Fibroblast of lung (primary cell): Measurements from ENCODE around the gene TOP1. TPM values are rescaled to one million over a fixed set of nuclear protein-coding genes. Genes with fewer than 3 reads are reported as not detected.

Experiments
- DNase-seq, 2 donors: peaks; one replicate each; pipeline versions ENCODE4 v3.0.0 to v3.0.0-alpha.2; 2010; ENCODE audit warnings: low read depth in 2 of 2
- H2AFZ ChIP-seq: 2 replicates; pipeline ENCODE4 v1.5.1; 2012; ENCODE audit warnings: low read length, control low read depth, inconsistent platforms
- H3K27ac ChIP-seq: 2 replicates; pipeline ENCODE4 v1.5.1; 2011; ENCODE audit warnings: low read length, control low read depth; ENCODE audit not compliant: insufficient read depth
- H3K27me3 ChIP-seq: 2 replicates; pipeline ENCODE4 v1.5.1; 2011; ENCODE audit warnings: mild to moderate bottlenecking, low read length; ENCODE audit not compliant: control insufficient read depth, insufficient read depth
- H3K36me3 ChIP-seq: 2 replicates; pipeline ENCODE4 v1.5.1; 2011; ENCODE audit warnings: low read length; ENCODE audit not compliant: control insufficient read depth, insufficient read depth
- H3K4me1 ChIP-seq: 2 replicates; pipeline ENCODE4 v1.5.1; 2011; ENCODE audit warnings: low read length; ENCODE audit not compliant: control insufficient read depth, insufficient read depth; ENCODE audit errors: extremely low read depth
- H3K4me2 ChIP-seq: 2 replicates; pipeline ENCODE4 v1.5.1; 2011; ENCODE audit warnings: low read length, control low read depth; ENCODE audit not compliant: insufficient read depth; ENCODE audit errors: extremely low read depth
- H3K4me3 ChIP-seq, 4 experiments: fragments of 200-600 bp in 1 of 4; sonication (generic) in 1 of 4; replicated peaks in 1 of 4; 2 replicates each; pipeline ENCODE4 v1.5.1; 2011 to 2016; ENCODE audit warnings: low read length in 4 of 4, low read depth in 3 of 4, mild to moderate bottlenecking in 3 of 4, control low read depth in 2 of 4, inconsistent platforms in 1 of 4, mixed read lengths in 1 of 4; ENCODE audit not compliant: insufficient read depth in 1 of 4; ENCODE audit errors: control extremely low read depth in 1 of 4
- H3K79me2 ChIP-seq: 2 replicates; pipeline ENCODE4 v1.5.1; 2012; ENCODE audit warnings: mild to moderate bottlenecking, low read length, inconsistent platforms; ENCODE audit not compliant: control insufficient read depth, insufficient read depth
- H3K9ac ChIP-seq: 2 replicates; pipeline ENCODE4 v1.5.1; 2011; ENCODE audit warnings: mild to moderate bottlenecking, low read length, control low read depth; ENCODE audit not compliant: insufficient read depth
- H3K9me3 ChIP-seq: 2 replicates; pipeline ENCODE4 v1.5.1; 2012; ENCODE audit warnings: low read depth, low read length; ENCODE audit not compliant: control insufficient read depth, insufficient read depth
- H4K20me1 ChIP-seq: 2 replicates; pipeline ENCODE4 v1.5.1; 2011; ENCODE audit warnings: low read length; ENCODE audit not compliant: control insufficient read depth, insufficient read depth; ENCODE audit errors: extremely low read depth
- CTCF ChIP-seq, 2 donors: IDR thresholded peaks in 1 of 2; conservative IDR thresholded peaks in 1 of 2; 1 replicate in 1 of 2; 2 replicates in 1 of 2; pipeline ENCODE4 v1.5.1; 2011 to 2012; ENCODE audit warnings: low read length in 2 of 2, control low read depth in 1 of 2, inconsistent platforms in 1 of 2, low read depth in 1 of 2, mild to moderate bottlenecking in 1 of 2
- EZH2 ChIP-seq: IDR thresholded peaks from 2 replicates; pipeline ENCODE4 v1.5.1; 2012; ENCODE audit warnings: low read length, control low read depth, mild to moderate bottlenecking; ENCODE audit errors: missing control alignments
- polyA plus RNA-seq, 2 donors: library from polyadenylated mRNA; depleted of rRNA in 1 of 2; stranded (reverse) in 1 of 2; unstranded in 1 of 2; fragments of >200 nt; gene quantifications; 2 replicates each; pipeline ENCODE4 v1.2.1, GENCODE V29; 2011 to 2012; ENCODE audit warnings: missing spikeins in 1 of 2
- total RNA-seq: library from RNA; depleted of rRNA; stranded (reverse); fragments of >200 nt; gene quantifications from 2 replicates; pipeline ENCODE4 v1.2.1, GENCODE V29; 2014

TOP1 gene
- total and polyA plus RNA-seq, 2 donors (not counting 1 experiment from before 2014, with no cell fraction given): 18.4 to 35.3 TPM

DNA sequence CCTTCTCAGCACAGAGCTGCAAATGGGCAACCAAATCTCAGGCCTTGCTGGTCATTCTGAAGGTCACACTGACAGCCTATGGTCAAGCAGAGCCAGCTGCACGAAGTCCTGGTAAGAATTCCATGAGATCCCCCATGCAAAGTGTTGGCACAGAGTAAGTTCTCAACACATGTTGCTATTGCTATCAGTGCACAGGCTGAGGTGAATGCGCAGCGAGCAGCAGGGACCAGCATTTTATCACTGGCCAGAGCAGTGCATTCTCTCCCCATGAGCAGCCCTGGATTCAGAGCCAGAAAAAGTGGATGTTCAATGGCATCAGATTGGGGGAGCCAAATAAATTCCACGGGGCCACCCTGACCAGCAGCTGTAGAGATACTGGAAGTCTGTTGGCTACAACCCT lies 44.1 kb upstream of the TOP1 start:
- no peak overlapping the region for H3K4me2 ChIP-seq
- H3K4me1 ChIP-seq: peaks cover 2% of the 10 kb centered on the region
- no peak overlapping the region for H3K27ac ChIP-seq
- no peaks in the 10 kb centered on the region for H3K9me3 ChIP-seq
- H4K20me1 ChIP-seq: no peaks in the 10 kb centered on the region
- H3K4me3 ChIP-seq: no peak overlapping the region
- no peak overlapping the region for H3K9ac ChIP-seq
- H3K36me3 ChIP-seq: no peaks in the 10 kb centered on the region
- no peak for TF ChIP-seq CTCF (conservative IDR thresholded peaks at IDR 0.05 in 1 of 2, IDR thresholded peaks at IDR 0.05 in 1 of 2; ENCODE audit: low read depth in 1 of 2, low read length in 2 of 2)
- TF ChIP-seq EZH2: no peak
- no peak overlapping the region for H2AFZ ChIP-seq
- no peaks in the 10 kb centered on the region for H3K79me2 ChIP-seq
- H3K27me3 ChIP-seq: no peaks in the 10 kb centered on the region
- no peak for DNase-seq

DNA sequence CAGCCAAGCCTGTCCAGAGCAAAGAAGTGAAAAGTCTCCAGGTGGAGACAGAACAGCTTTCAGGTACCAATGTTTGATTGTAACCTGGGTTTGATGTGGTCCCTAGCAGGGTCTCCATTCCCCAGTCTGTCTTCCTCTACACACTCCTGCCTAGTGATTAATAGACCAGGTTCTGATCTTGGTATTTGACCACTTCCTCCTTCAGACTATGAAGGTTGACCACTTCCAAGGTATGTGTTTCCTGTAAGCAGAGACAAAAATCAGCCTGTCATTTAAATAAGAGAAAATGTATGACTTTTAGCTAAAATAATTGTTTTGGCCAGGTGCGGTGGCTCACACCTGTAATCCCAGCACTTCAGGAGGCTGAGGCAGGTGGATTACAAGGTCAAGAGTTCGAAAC lies 41.8 kb upstream of the TOP1 start:
- no peak overlapping the region for H2AFZ ChIP-seq
- H3K27me3 ChIP-seq: no peaks in the 10 kb centered on the region
- no peaks in the 10 kb centered on the region for H3K9me3 ChIP-seq
- H3K4me1 ChIP-seq: peaks cover 7% of the 10 kb centered on the region
- TF ChIP-seq CTCF (conservative IDR thresholded peaks at IDR 0.05 in 1 of 2, IDR thresholded peaks at IDR 0.05 in 1 of 2; ENCODE audit: low read depth in 1 of 2, low read length in 2 of 2): no peak
- TF ChIP-seq EZH2: no peak
- H4K20me1 ChIP-seq: no peaks in the 10 kb centered on the region
- no peak for DNase-seq
- H3K79me2 ChIP-seq: no peaks in the 10 kb centered on the region
- no peaks in the 10 kb centered on the region for H3K36me3 ChIP-seq
- no peak overlapping the region for H3K4me2 ChIP-seq
- H3K9ac ChIP-seq: no peak overlapping the region
- no peak overlapping the region for H3K27ac ChIP-seq
- H3K4me3 ChIP-seq: no peak overlapping the region

GRCh38 chr20:40990542-40991120 lies 38.0 kb upstream of the TOP1 start:
- H4K20me1 ChIP-seq: no peaks in the 10 kb centered on the region
- no peaks in the 10 kb centered on the region for H3K36me3 ChIP-seq
- H3K9ac ChIP-seq: no peak overlapping the region
- peaks cover 3% of the 10 kb centered on the region for H3K79me2 ChIP-seq
- no peak overlapping the region for H3K4me3 ChIP-seq
- H3K9me3 ChIP-seq: no peaks in the 10 kb centered on the region
- DNase-seq: peak; percentile 76 to 90
- no peak overlapping the region for H3K27ac ChIP-seq
- peaks cover 7% of the 10 kb centered on the region for H3K4me1 ChIP-seq
- no peak overlapping the region for H3K4me2 ChIP-seq
- peak overlapping the region; percentile 76 for H2AFZ ChIP-seq
- H3K27me3 ChIP-seq: no peaks in the 10 kb centered on the region
- TF ChIP-seq EZH2 (no peak), CTCF (conservative IDR thresholded peaks at IDR 0.05 in 1 of 2, IDR thresholded peaks at IDR 0.05 in 1 of 2; ENCODE audit: low read depth in 1 of 2, low read length in 2 of 2) (peak; percentile 88 to 91)
